HG02973 (cell line): ENCODE results near the gene SPATS2.
"Not testable (repeated sequence)": the region's sequence is repeated elsewhere in the genome, so short reads cannot be mapped to it uniquely, and the experiment has no call there.

ENCODE experiments used
- ATAC-seq: cut with Tn5 transposase; IDR thresholded peaks from one replicate; pipeline ENCODE4 v1.9.1; 2021; ENCODE audit warnings: moderate library complexity; ENCODE audit not compliant: unreplicated experiment

Gene SPATS2

GRCh38 chr12:49403971-49404450, 36.7 kb downstream of the SPATS2 start:
- ATAC-seq = no peak

- ATAC-seq = no peak
These were observed 37.7 kb downstream of the SPATS2 start for GRCh38 chr12:49404956-49405355.

GRCh38 chr12:49410818-49411217, 43.6 kb downstream of the SPATS2 start:
- no peak for ATAC-seq

DNA sequence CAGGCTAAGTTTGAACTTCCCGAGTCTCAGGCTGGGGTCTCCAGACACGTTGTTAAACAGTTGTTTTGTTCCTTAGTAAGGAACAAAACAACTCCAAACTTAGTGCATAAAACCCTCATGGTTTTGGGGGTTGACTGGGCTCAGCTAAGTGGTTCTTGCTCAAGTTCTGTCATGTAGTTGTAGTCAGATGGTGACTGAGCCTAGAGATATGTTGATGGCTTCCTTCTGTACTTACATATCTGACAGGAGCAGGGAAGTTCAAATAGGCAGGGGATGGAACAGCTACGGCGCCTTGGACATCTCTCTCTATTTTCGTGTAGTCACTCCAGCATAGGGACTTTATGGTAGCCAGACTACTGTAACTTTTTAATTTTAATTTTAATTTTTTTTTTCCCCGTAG, 45.7 kb downstream of the SPATS2 start:
- no peak for ATAC-seq

GRCh38 chr12:49413796-49414195, 46.5 kb downstream of the SPATS2 start:
- ATAC-seq = no peak

- no peak for ATAC-seq
These were observed 47.1 kb downstream of the SPATS2 start for GRCh38 chr12:49414364-49414763.

GRCh38 chr12:49415521-49415970, 48.3 kb downstream of the SPATS2 start:
- ATAC-seq = no peak

- ATAC-seq = no peak
These were observed 49.6 kb downstream of the SPATS2 start for GRCh38 chr12:49416892-49417291.

DNA sequence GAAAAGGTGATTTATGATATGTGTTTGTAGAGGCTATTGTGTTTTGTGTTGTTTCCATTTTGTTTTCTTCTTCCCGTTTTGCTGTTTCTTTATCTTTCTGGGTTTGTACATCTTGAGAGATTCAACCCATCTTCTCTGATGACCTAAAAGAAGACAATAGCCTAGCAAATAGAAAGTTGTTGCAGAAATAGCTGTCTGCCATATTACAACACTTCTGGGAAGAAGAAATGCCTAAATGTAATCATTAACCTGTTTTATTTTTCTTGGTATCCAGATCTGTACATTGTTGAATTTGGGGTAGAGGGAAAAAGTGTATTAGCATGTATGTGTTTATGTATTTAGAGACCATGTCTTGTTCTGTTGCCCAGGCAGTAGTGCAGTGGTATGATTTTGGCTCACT, 50.3 kb downstream of the SPATS2 start:
- no peak for ATAC-seq

GRCh38 chr12:49420556-49420955, 53.3 kb downstream of the SPATS2 start:
- ATAC-seq = no peak

DNA sequence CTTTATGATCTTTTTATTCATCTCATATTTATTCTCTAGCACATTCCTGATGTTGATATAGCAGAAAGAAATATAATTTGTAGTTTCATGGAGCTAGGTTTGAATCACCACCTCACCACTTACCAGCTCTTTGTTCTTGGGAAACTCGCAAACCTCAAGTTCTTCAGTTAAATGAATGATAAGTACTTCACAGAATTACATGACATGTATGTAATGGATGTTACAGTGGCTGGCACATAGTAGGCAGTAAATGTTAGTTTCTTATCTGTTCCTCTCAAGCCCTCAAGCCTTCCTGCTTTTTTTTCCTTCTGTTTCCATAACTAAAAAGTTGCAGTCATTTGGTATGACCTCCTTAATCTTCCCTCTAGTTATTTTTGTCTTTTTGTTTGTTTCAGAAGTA, 54.9 kb downstream of the SPATS2 start:
- no peak for ATAC-seq

GRCh38 chr12:49428793-49429192, 61.5 kb downstream of the SPATS2 start:
- ATAC-seq = no peak

GRCh38 chr12:49432616-49433015, 65.4 kb downstream of the SPATS2 start:
- no peak for ATAC-seq

- not testable (repeated sequence) for ATAC-seq
These were observed 69.5 kb downstream of the SPATS2 start for GRCh38 chr12:49436799-49437198.

DNA sequence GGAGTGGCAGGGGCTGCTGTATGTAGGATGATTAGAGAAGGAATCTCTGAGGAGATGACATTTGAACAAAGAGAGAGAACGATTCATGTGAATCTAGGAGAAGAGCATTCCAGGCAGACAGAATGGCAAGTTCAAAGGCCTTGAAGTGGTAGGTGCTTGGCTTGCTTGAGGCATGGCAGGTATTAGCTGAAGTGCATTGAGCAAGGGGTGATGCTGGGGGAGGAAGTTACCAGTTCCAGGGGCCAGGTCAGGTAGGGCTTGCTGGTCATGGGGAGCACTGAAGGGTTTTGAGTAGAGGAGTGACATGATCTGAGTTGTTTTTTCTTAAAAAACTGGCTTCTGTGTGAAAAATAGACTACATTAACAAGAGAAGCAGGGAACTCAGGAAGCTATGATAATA, 71.8 kb downstream of the SPATS2 start:
- no peak for ATAC-seq

GRCh38 chr12:49440035-49440434, 72.8 kb downstream of the SPATS2 start:
- ATAC-seq = no peak

DNA sequence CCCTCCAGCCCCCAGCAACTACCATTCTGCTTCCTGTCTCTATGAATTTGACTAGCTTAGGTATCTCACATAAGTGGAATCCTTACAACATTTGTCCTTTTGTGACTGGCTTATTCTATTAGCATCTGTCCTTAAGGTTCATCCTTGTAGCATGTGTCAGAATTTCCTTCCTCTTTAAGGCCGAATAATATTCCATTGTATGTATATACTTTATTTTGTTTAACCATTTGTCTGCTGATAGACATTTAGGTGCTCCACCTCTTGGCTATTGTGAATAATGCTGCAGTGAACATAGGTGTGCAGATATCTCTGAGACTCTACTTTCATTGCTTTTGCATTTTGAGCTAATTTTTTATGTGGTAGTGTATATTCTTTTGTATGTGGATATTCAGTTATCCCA, 75.7 kb downstream of the SPATS2 start:
- no peak for ATAC-seq

DNA sequence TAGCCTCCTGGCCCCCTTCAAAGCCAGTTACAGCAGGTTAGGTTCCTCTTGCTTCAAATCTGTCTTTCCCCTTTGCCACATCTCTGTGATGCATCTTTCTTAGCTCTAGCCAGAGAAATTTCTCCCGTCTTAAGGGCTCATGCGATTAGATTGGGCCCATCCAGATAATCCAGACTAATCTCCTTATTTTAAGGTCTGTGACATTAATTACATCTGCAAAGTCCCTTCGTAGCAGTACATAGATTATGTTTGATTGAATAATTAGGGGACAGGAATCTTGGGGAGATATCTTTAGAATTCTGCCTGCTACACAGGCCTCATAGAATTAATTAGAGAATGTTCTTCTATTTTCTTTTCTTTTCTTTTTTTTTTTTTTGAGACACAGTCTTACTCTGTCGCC, 79.3 kb downstream of the SPATS2 start:
- ATAC-seq = no peak

GRCh38 chr12:49448858-49449257, 81.6 kb downstream of the SPATS2 start:
- ATAC-seq = no peak

DNA sequence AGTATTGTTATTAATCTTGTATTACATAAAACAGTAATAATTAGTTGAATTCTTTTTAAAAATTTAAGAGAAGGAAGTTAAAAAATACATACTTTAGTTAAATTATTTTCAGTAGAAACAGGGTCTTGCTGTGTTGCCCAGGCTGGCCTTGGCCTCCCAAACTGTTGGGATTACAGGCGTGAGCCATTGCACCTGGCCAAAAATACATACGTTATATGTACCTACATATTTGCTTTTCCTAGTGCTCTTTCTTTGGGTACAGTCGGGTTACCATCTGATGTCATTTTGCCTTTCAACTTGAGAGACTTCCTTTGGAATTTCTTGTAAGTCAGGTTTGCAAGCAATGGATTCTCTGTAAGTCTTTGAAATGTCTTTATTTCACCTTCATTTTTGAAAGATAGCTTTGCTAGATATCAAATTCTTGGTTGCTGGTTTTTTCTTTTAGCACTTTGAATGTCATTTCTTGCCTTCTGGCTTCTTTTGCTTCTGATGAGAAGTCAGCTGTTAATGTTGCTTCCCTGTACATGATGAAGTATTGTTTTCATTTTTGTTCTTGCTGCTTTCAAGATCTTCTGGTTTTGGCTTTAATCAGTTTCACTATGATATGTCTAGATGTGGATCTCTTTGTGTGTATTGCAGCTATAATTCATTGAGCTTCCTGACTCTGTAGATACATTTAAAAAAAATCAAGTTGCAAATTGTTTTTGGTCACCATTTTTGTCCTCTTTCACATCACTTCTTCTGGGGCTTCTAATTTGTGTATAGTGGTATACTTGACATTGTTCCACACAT, 84.4 kb downstream of the SPATS2 start:
- peak; percentile 87 for ATAC-seq

DNA sequence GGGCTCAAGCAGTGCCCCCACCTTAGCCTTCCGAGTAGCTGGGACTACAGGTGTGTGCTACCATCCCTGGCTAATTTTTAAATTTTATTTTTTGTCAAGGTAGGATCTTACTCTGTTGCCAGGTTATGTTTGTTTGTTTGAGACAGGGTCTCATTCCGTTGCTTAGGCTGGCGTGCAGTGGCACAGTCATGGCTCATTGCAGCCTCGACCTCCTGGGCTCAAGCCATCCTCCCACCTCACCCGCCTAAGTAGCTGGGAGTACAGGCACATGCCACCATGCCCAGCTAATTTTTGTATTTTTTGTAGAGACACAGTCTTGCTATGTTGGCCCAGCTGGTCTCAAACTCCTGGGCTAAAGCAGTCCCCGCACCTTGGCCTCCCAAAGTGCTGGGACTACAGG, 88.2 kb downstream of the SPATS2 start:
- ATAC-seq = no peak

- ATAC-seq = no peak
These were observed 88.9 kb downstream of the SPATS2 start for GRCh38 chr12:49456131-49456679.

DNA sequence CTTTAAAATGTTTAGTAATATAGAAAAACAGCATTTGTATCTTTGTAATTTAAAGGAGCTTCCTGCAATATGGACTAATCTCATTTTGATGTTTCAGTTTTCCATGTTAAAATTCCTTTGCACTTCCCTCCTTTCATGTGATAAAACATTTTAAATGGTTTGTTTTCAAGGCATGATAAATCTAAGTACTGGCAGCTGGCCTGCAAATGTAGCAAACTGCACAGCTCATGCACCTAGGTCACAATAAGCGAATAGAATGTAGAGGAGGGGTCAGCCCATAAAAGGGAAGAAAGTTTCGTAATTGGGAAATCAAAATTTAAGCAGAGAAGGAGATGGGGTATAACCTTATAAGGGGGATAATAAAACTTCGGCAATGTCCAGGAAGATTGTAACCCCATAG, 91.6 kb downstream of the SPATS2 start:
- no peak for ATAC-seq
